Measurements from ENCODE around the gene UBE2D1.

DNA sequence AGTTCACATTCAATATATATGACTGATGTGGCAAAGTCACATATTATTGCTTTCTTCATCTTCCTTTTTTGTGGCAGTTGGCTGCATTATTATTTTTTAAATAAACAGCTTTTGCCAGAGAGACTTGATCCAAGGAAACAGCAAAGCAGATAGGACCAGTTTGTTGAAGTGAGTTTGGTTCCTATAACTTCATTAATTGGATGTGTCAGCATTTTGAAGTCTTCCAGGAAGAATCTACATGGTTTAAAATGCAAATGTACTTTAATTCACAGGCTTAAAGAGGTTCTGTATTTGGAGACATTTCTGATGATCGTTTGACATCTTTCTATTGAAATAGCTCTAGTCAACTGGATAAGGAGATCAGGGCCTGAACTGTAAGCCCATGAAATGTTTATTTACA, 13.2 kb downstream of the UBE2D1 start:
- no peak for TF ChIP-seq EZH2 (IDR thresholded peaks at IDR 0.05; ENCODE audit: borderline replicate concordance)
- no peak for TF ChIP-seq CTCF (IDR thresholded peaks at IDR 0.05; ENCODE audit: poor library complexity)
